SU-DHL-6 (cell line): ENCODE measurements around the gene ANGPTL7.

Experiments used
- H2AFZ ChIP-seq: fragments of 200-600 bp; sonication (generic); 2 replicates; pipeline ENCODE4 v1.6.1; 2014; ENCODE audit warnings: low read depth, mild to moderate bottlenecking, moderate library complexity, mixed read lengths, antibody characterized with exemption, low read length; ENCODE audit not compliant: severe bottlenecking
- H3F3A ChIP-seq: fragments of 200-600 bp; shearing (Covaris generic); 2 replicates; pipeline ENCODE4 v1.6.0; 2016; ENCODE audit warnings: antibody characterized with exemption, mild to moderate bottlenecking; ENCODE audit not compliant: insufficient read depth
- H3K27ac ChIP-seq: fragments of 200-600 bp; sonication (generic); 2 replicates; pipeline ENCODE4 v1.5.1; 2016; ENCODE audit warnings: low read depth, mild to moderate bottlenecking, low read length, moderate library complexity, mixed read lengths
- H3K27me3 ChIP-seq: fragments of 200-600 bp; sonication (generic), shearing (Covaris generic); 2 replicates; pipeline ENCODE4 v1.6.0; 2014; ENCODE audit warnings: mild to moderate bottlenecking, low read length
- H3K36me3 ChIP-seq: fragments of 200-600 bp; sonication (generic); 2 replicates; pipeline ENCODE4 v1.6.1; 2014; ENCODE audit warnings: mild to moderate bottlenecking, low read length, mixed read lengths
- H3K4me2 ChIP-seq: fragments of 300-600, 200-600 bp; shearing (Covaris generic), sonication (generic); 2 replicates; pipeline ENCODE4 v1.6.0; 2014; ENCODE audit warnings: low read length, low read depth, mild to moderate bottlenecking; ENCODE audit not compliant: poor library complexity, severe bottlenecking
- H3K4me3 ChIP-seq: fragments of 200-600 bp; sonication (generic); 2 replicates; pipeline ENCODE4 v1.5.1; 2014; ENCODE audit warnings: antibody characterized with exemption, low read length, mild to moderate bottlenecking, mixed read lengths; ENCODE audit not compliant: insufficient read depth, poor library complexity, severe bottlenecking
- H3K79me2 ChIP-seq: fragments of 200-600 bp; sonication (generic); 2 replicates; pipeline ENCODE4 v1.6.1; 2014; ENCODE audit warnings: mild to moderate bottlenecking, low read length, moderate library complexity; ENCODE audit not compliant: insufficient read depth
- H3K9ac ChIP-seq: fragments of 200-600 bp; sonication (generic); 2 replicates; pipeline ENCODE4 v1.7.0; 2014; ENCODE audit warnings: mild to moderate bottlenecking, low read length
- H3K9me2 ChIP-seq: fragments of 200-600 bp; sonication (generic); replicated peaks from 2 replicates; pipeline ENCODE4 v1.6.1; 2014; ENCODE audit warnings: low read length; ENCODE audit not compliant: insufficient read depth
- H3K9me3 ChIP-seq: fragments of 200-600 bp; sonication (generic); 2 replicates; pipeline ENCODE4 v1.6.1; 2014; ENCODE audit warnings: low read length, mixed read lengths; ENCODE audit not compliant: insufficient read depth
- H4K20me1 ChIP-seq: fragments of 200-600 bp; sonication (generic); 2 replicates; pipeline ENCODE4 v1.6.1; 2014; ENCODE audit warnings: low read depth, mild to moderate bottlenecking, antibody characterized with exemption, low read length, moderate library complexity, mixed read lengths
- EZH2phosphoT487 ChIP-seq: fragments of 200-600 bp; sonication (generic), shearing (Covaris generic); conservative IDR thresholded peaks from 2 replicates; pipeline ENCODE4 v1.6.1; 2018; ENCODE audit warnings: mild to moderate bottlenecking, antibody characterized with exemption, low read length, moderate library complexity, mixed read lengths
- TF ChIP-seq, protein P1 (sequence below): fragments of 200-600 bp; sonication (generic); IDR thresholded peaks from one replicate; pipeline ENCODE4 v1.5.1; 2017; ENCODE audit warnings: antibody characterized with exemption, mild to moderate bottlenecking, low read length, moderate library complexity; ENCODE audit not compliant: insufficient read depth, poor library complexity, severe bottlenecking

Gene ANGPTL7

DNA sequence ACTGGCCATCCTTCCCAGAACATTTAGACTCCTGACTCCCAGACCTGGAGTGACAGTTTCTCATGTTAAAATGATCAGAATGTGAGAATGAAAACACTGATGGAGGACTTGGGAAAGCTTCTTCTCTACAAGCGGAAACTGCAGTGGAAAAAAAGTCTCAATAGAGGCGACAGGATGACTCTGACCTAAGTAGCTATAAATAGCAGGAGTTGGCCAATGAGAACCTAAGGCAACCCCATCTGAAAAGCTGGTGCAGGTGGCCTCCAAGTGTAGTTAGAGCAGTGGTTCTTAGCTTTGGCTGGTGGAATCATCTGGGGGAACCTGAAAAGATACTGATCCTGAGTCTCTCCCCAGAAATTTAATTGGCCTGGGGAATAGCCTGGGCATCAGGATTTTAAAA is 45.2 kb upstream of the ANGPTL7 start:
- Histone ChIP-seq H3K9me3 (no peaks in the 10 kb centered on the region), H3K27me3 (no peaks in the 10 kb centered on the region), H4K20me1 (no peaks in the 10 kb centered on the region), H3K4me2 (no peak overlapping the region), H3K36me3 (peaks cover 4% of the 10 kb centered on the region; the same call in 1 of the 2 replicates), H2AFZ (no peak overlapping the region), H3K9ac (no peak overlapping the region), H3K9me2 (no peaks in the 10 kb centered on the region), H3K4me3 (no peak overlapping the region), H3F3A (no peaks in the 10 kb centered on the region), H3K79me2 (no peaks in the 10 kb centered on the region), H3K27ac (no peak overlapping the region)
- TF ChIP-seq, protein P1, sequence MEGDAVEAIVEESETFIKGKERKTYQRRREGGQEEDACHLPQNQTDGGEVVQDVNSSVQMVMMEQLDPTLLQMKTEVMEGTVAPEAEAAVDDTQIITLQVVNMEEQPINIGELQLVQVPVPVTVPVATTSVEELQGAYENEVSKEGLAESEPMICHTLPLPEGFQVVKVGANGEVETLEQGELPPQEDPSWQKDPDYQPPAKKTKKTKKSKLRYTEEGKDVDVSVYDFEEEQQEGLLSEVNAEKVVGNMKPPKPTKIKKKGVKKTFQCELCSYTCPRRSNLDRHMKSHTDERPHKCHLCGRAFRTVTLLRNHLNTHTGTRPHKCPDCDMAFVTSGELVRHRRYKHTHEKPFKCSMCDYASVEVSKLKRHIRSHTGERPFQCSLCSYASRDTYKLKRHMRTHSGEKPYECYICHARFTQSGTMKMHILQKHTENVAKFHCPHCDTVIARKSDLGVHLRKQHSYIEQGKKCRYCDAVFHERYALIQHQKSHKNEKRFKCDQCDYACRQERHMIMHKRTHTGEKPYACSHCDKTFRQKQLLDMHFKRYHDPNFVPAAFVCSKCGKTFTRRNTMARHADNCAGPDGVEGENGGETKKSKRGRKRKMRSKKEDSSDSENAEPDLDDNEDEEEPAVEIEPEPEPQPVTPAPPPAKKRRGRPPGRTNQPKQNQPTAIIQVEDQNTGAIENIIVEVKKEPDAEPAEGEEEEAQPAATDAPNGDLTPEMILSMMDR, result no peak
- no peak for TF ChIP-seq EZH2phosphoT487

DNA sequence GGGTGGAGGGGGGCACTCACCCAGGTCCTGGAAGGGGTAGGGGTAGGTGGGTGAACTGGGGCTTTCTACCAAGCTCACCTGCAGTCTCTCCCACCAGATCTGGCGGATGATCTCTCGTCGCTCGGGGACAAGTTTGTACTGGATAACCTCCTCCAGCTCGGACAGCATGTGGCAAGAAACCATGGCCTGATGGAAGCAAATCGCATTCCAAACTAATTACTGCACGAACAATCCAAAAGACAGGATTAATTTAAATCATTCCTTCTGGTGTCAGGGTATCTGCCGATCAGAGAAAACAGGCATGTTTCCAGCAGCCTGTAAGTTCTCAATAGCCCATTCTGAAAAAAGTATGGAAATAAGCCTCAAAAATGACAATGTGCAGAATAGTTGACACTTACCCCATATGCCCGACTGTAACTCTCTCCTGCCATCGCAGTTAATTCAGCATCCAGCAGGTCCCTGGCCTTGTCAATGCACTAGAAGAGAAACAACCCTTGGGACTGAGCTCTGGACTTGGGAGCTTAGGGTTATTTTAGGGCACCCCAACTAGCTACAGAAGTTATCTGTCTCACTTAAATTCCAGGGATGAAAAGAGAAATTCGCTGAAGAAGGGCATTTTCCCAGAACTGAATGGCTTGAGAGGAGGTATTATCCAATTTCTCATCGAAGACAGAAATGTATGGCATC is 44.4 kb upstream of the ANGPTL7 start:
- peaks cover 4% of the 10 kb centered on the region; the same call in 1 of the 2 replicates for H3K36me3 ChIP-seq
- no peaks in the 10 kb centered on the region for H3K9me3 ChIP-seq
- H2AFZ ChIP-seq, result no peak overlapping the region
- no peaks in the 10 kb centered on the region for H3K9me2 ChIP-seq
- no peaks in the 10 kb centered on the region for H3K27me3 ChIP-seq
- H3K4me2 ChIP-seq, result no peak overlapping the region
- H3K79me2 ChIP-seq, result no peaks in the 10 kb centered on the region
- no peak overlapping the region for H3K4me3 ChIP-seq
- no peak overlapping the region for H3K9ac ChIP-seq
- no peaks in the 10 kb centered on the region for H3F3A ChIP-seq
- TF ChIP-seq, protein P1, result no peak
- no peak for TF ChIP-seq EZH2phosphoT487
- H3K27ac ChIP-seq, result no peak overlapping the region
- no peaks in the 10 kb centered on the region for H4K20me1 ChIP-seq

DNA sequence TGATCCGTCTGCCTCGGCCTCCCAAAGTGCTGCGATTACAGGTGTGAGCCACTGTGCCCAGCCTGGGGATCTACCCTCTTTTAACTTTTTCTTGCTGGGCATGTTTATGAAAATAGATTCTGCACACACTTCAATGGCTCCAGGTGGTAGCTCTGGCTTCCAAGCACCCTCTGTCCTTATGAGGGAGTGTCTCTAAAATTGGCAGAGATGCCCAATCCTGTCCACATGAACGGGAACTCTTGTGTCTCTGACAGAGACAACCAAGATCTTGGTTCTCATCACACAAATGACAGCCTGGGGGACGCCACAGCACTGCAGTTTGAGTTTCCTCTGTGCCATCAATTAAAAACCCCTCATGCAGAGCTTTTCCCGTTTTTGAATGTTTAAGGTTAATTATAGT is 43.4 kb upstream of the ANGPTL7 start:
- TF ChIP-seq EZH2phosphoT487, result no peak
- Histone ChIP-seq H3K4me3 (no peak overlapping the region), H3K79me2 (no peaks in the 10 kb centered on the region), H3K36me3 (peaks cover 4% of the 10 kb centered on the region; the same call in 1 of the 2 replicates), H2AFZ (no peak overlapping the region), H3K9me3 (no peaks in the 10 kb centered on the region), H3K9me2 (no peaks in the 10 kb centered on the region), H3K27ac (no peak overlapping the region), H3K27me3 (no peaks in the 10 kb centered on the region), H4K20me1 (no peaks in the 10 kb centered on the region), H3K4me2 (no peak overlapping the region), H3K9ac (no peak overlapping the region), H3F3A (no peaks in the 10 kb centered on the region)

DNA sequence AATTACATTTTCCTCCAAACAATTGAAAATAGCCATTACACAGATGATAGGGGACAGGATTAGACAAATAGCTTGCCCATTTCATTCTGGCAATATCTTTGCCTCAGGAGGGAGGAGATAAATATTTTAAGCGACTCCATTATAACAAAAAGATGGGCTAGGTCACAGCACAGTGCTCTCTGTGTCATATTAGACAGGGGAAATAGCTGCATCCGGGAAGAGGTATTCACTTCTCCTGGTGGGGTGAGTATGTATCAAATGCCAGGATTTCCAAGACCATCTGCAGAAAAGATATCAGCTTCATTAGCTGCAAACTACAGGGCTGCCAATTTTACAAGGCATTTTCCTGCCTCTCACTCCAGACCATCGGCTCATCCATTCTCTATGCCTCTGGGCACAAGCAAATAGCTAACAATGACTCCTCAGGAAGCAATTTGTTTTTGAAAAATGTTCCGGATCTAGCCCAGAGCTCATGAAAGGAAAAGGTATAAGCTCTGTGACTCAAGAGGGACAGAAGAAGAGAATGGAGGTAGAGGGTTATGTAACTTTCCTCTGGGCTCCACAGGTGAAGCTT is 41.9 kb upstream of the ANGPTL7 start:
- TF ChIP-seq, protein P1, result no peak
- TF ChIP-seq EZH2phosphoT487, result no peak
- peaks cover 4% of the 10 kb centered on the region; the same call in 1 of the 2 replicates for H3K36me3 ChIP-seq
- H3K9ac ChIP-seq, result no peak overlapping the region
- H3K79me2 ChIP-seq, result no peaks in the 10 kb centered on the region
- H3K9me2 ChIP-seq, result no peaks in the 10 kb centered on the region
- H3K9me3 ChIP-seq, result no peaks in the 10 kb centered on the region
- H3K27me3 ChIP-seq, result no peaks in the 10 kb centered on the region
- H3F3A ChIP-seq, result no peaks in the 10 kb centered on the region
- H3K4me3 ChIP-seq, result no peak overlapping the region
- H4K20me1 ChIP-seq, result no peaks in the 10 kb centered on the region
- no peak overlapping the region for H3K4me2 ChIP-seq
- no peak overlapping the region for H3K27ac ChIP-seq
- no peak overlapping the region for H2AFZ ChIP-seq
